HepG2 (cell line): ENCODE measurements around the gene CARD9. TPM values are rescaled to one million over a fixed set of nuclear protein-coding genes. Genes with fewer than 3 reads are reported as not detected.
A peak's percentile ranks its signal among the peaks of the same experiment; 100 is the strongest.

ENCODE experiments used
- ATAC-seq: fragments of 200-7000 bp; cut with Tn5 transposase; 3 replicates; pipeline ENCODE4 v1.9.1; 2020; ENCODE audit warnings: mild to moderate bottlenecking, moderate library complexity
- BruUV-seq: library from RNA; stranded (reverse); fragments of 400-500 nt; replicated peaks from 2 replicates; lab custom pipeline; 2021; lab: Mats Ljungman, UMichigan
- CTCF ChIA-PET: fragments of 300-600 bp; formaldehyde crosslinking; extraction: SDS; loops from one replicate; lab custom pipeline; 2021; ENCODE audit warnings: low total read pairs, inconsistent platforms, low intra/inter-chr PET ratio; lab: Yijun Ruan, JAX
- POLR2A ChIA-PET: fragments of 350-600 bp; sonication (Branson Sonifier 250); formaldehyde crosslinking; loops from one replicate; lab custom pipeline; 2020; ENCODE audit warnings: antibody characterized with exemption, inconsistent platforms; lab: Yijun Ruan, JAX
- DNase-seq: peaks from one replicate; pipeline ENCODE4 v3.0.0-alpha.2; 2015; ENCODE audit warnings: low spot score
- FAIRE-seq: peaks from 3 replicates; lab custom pipeline; 2011; peaks lifted over from hg19 to GRCh38; lab: Jason Lieb, UNC
- H2AFZ ChIP-seq: one replicate; pipeline ENCODE4 v1.6.1; 2011; ENCODE audit warnings: low read length, inconsistent platforms
- H3K27ac ChIP-seq: fragments of 300-600 bp; 3 replicates; pipeline ENCODE4 v1.8.0; 2011; ENCODE audit warnings: mixed run types, mild to moderate bottlenecking, mixed read lengths, low read length, inconsistent platforms; ENCODE audit not compliant: insufficient read depth; ENCODE audit errors: extremely low read length
- H3K27me3 ChIP-seq, 2 experiments: fragments of 200-600 bp in 1 of 2; 2 replicates in 1 of 2; 3 replicates in 1 of 2; pipeline versions ENCODE4 v1.6.0 to v1.8.0; 2011; ENCODE audit warnings: low read length in 2 of 2, mild to moderate bottlenecking in 2 of 2, moderate library complexity in 2 of 2, inconsistent platforms in 1 of 2; ENCODE audit not compliant: insufficient read depth in 2 of 2, control insufficient read depth in 1 of 2
- H3K36me3 ChIP-seq, 2 experiments: fragments of 200-600 bp in 1 of 2; replicated peaks in 1 of 2; 2 replicates in 1 of 2; 3 replicates in 1 of 2; pipeline versions ENCODE4 v1.5.1 to v1.8.0; 2011; ENCODE audit warnings: low read length in 2 of 2, inconsistent platforms in 1 of 2; ENCODE audit not compliant: insufficient read depth in 2 of 2, control insufficient read depth in 1 of 2
- H3K4me1 ChIP-seq: 2 replicates; pipeline ENCODE4 v1.5.1; 2012; ENCODE audit warnings: low read length, inconsistent platforms; ENCODE audit not compliant: insufficient read depth
- H3K4me2 ChIP-seq: 2 replicates; pipeline ENCODE4 v1.6.0; 2011; ENCODE audit warnings: low read depth, low read length, inconsistent platforms
- H3K4me3 ChIP-seq, 3 experiments: fragments of 200-600 bp in 1 of 3; sonication (generic), shearing (Covaris generic) in 1 of 3; replicated peaks in 1 of 3; 2 replicates each; pipeline ENCODE4 v1.5.1; 2011 to 2016; ENCODE audit warnings: low read length in 3 of 3, inconsistent platforms in 2 of 3, low read depth in 2 of 3, mild to moderate bottlenecking in 2 of 3, control low read depth in 1 of 3, mixed read lengths in 1 of 3; ENCODE audit not compliant: insufficient read depth in 1 of 3
- H3K79me2 ChIP-seq: one replicate; pipeline ENCODE4 v1.6.1; 2011; ENCODE audit warnings: low read length, inconsistent platforms; ENCODE audit not compliant: insufficient read depth
- H3K9ac ChIP-seq: 2 replicates; pipeline ENCODE4 v1.6.0; 2011; ENCODE audit warnings: mild to moderate bottlenecking, low read depth, low read length, inconsistent platforms; ENCODE audit not compliant: insufficient read depth
- H3K9me3 ChIP-seq: 2 replicates; pipeline ENCODE4 v1.5.1; 2012; ENCODE audit warnings: mild to moderate bottlenecking, low read length
- H4K20me1 ChIP-seq: 2 replicates; pipeline ENCODE4 v1.6.0; 2011; ENCODE audit warnings: inconsistent platforms, mild to moderate bottlenecking, low read length, moderate library complexity; ENCODE audit not compliant: insufficient read depth
- GABPB1 ChIP-seq: IDR thresholded peaks from 2 replicates; pipeline ENCODE4 v1.6.1; 2016; ENCODE audit warnings: mild to moderate bottlenecking, missing genetic modification reagents, moderate library complexity, missing compliant biosample characterization
- HNRNPUL1 ChIP-seq: fragments of 200-400 bp; formaldehyde crosslinking; IDR thresholded peaks from 2 replicates; pipeline ENCODE4 v1.6.1; 2017; ENCODE audit warnings: low read depth, mild to moderate bottlenecking, low read length, moderate library complexity
- PRPF4 ChIP-seq: fragments of 200-400 bp; formaldehyde crosslinking; IDR thresholded peaks from 2 replicates; pipeline ENCODE4 v1.6.1; 2016; ENCODE audit warnings: low read length, low read depth; ENCODE audit not compliant: poor library complexity, severe bottlenecking
- ZNF263 ChIP-seq: sonication (generic); formaldehyde crosslinking; IDR thresholded peaks from 2 replicates; pipeline ENCODE4 v1.4.0; 2020; ENCODE audit warnings: missing genetic modification reagents
- WGBS: methylation state at CpG from one replicate; pipeline ENCODE4 v1.1.6; 2017; ENCODE audit warnings: low lambda C conversion rate; 5-methylcytosine and 5-hydroxymethylcytosine counted together
- in situ Hi-C: cut with HindIII; loops from 2 replicates; pipeline ENCODE4 v1.10.0; 2017; ENCODE audit warnings: low pct_unique_long_range_greater_than_20kb; ENCODE audit not compliant: extremely low pct_ligation_motif_present
- intact Hi-C: fragments of 100-400 bp; cut with micrococcal nuclease; formaldehyde crosslinking; loops from one replicate; pipeline ENCODE4 v1.10.0; 2022; ENCODE audit not compliant: unreplicated experiment
- polyA plus RNA-seq, 8 experiments: library from polyadenylated mRNA; depleted of rRNA in 3 of 8; stranded (reverse) in 7 of 8; unstranded in 1 of 8; fragments of >200 nt; fragmentation: Illumina TruSeq in 4 of 8; extraction: Trizol in 4 of 8; gene quantifications; 2 replicates each; pipeline versions ENCODE4 v1.2.1 to v1.2.3, GENCODE V29; 2011 to 2016; ENCODE audit warnings: low read depth in 4 of 8, missing spikeins in 1 of 8, mixed read lengths in 1 of 8; ENCODE audit not compliant: insufficient read depth in 1 of 8
- total RNA-seq, 5 experiments: library from RNA; depleted of rRNA; stranded (reverse); fragments of >200 nt; fragmentation: Illumina TruSeq; extraction: Trizol; gene quantifications; 2 replicates each; pipeline ENCODE4 v1.2.3, GENCODE V29; 2016; ENCODE audit warnings: low read depth in 1 of 5
- TF ChIP-seq, protein P1 (sequence below): sonication (generic); formaldehyde crosslinking; IDR thresholded peaks from 2 replicates; pipeline ENCODE4 v1.4.0; 2020; ENCODE audit warnings: missing genetic modification reagents

CARD9 gene
- total and polyA plus RNA-seq, 2 of the 13 experiments (the other 11 are each of a cell fraction or from before 2014, with no cell fraction given), result 3.3 to 7.4 TPM

DNA sequence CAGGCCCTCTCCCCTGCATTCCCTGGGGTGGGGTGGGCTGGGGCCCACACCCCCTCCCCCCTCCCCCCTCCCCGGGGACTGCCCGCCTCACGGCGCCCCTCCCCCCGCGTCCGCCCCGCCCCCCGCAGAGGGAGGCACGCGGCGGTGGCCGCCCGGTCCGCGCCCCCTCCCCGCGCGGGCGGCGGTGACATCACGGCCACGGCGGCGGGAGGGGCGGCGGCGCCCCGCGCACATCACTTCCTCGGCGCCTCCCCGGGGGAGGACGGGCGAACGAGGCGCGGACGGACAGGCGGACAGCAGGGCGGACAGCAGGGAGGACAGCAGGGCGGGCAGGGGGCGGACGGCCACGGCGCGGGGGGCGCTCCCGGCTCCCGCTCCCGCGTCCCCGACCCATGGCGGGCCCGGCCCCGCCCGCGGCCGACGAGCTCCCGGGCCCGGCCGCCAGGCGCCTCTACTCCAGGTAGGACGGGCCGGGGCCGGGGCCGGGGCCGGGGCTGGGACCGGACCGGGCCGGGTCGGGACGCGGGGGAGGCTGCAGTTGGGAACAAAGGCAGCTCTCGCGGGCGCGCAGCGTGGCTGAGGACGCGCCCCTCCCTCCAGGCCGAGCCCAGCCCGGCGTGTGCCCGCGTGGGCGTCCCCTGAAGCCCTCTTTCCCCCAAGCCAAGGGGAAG lies 46.0 kb downstream of the CARD9 start, which contains the start of gene GPSM1:
TSS of gene GPSM1 (plus strand) at position 236 of the 671 bp plus-strand sequence. CDS start at position 393, 157 bp downstream.
- Histone ChIP-seq H3K27ac (no peak within 1 kb of the TSS), H3K4me2 (peak within 1 kb of the TSS; percentile 50), H3K4me3 (peak within 1 kb of the TSS in 2 of 3 experiments; percentile 15 to 63; a peak in 3 of 6 replicates), H3K27me3 (peaks cover 25 to 89% of the 10 kb centered on the region in 2 experiments), H3K79me2 (no peaks in the 10 kb centered on the region), H4K20me1 (no peaks in the 10 kb centered on the region), H3K9ac (no peak within 1 kb of the TSS), H2AFZ (no peak within 1 kb of the TSS), H3K36me3 (no peaks in the 10 kb centered on the region), H3K9me3 (no peaks in the 10 kb centered on the region), H3K4me1 (peaks cover 45% of the 10 kb centered on the region)
- ATAC-seq, result peak; percentile 6; the same call in 1 of the 3 replicates
- no peak for TF ChIP-seq HNRNPUL1
- TF ChIP-seq ZNF263 (CRISPR knock-in tag), result 0 out of 2 replicates have a peak, but pooled peaks have one; percentile 40
- TF ChIP-seq, protein P1, sequence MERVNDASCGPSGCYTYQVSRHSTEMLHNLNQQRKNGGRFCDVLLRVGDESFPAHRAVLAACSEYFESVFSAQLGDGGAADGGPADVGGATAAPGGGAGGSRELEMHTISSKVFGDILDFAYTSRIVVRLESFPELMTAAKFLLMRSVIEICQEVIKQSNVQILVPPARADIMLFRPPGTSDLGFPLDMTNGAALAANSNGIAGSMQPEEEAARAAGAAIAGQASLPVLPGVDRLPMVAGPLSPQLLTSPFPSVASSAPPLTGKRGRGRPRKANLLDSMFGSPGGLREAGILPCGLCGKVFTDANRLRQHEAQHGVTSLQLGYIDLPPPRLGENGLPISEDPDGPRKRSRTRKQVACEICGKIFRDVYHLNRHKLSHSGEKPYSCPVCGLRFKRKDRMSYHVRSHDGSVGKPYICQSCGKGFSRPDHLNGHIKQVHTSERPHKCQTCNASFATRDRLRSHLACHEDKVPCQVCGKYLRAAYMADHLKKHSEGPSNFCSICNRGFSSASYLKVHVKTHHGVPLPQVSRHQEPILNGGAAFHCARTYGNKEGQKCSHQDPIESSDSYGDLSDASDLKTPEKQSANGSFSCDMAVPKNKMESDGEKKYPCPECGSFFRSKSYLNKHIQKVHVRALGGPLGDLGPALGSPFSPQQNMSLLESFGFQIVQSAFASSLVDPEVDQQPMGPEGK (CRISPR knock-in tag), result 0 out of 2 replicates have a peak, but pooled peaks have one; percentile 12
- peak; percentile 27; the same call in 1 of the 2 replicates for TF ChIP-seq GABPB1
- no peak for TF ChIP-seq PRPF4
- BruUV-seq, result no TSS peak
- intact Hi-C loops (no loop called here), in situ Hi-C loops (loop anchor here (25.0 kb wide), 1 partner anchor 310 kb away; no protein-coding TSS in a partner anchor)
- CTCF ChIA-PET, result no interaction called here
- no CpG with 5 or more reads among the region's 88 CpGs for WGBS
- POLR2A ChIA-PET, result no interaction called here
- no peak for DNase-seq
- FAIRE-seq, result no peak
